ENCODE measurements around the gene KIF26B. TPM values are rescaled to one million over a fixed set of nuclear protein-coding genes. Genes with fewer than 3 reads are reported as not detected.

KIF26B gene
- total RNA-seq, 4 donors from 2014 or later, result 0.20 to 0.79 (median 0.41) TPM; not detected in 1

- in situ Hi-C loops (cut with MboI; ENCODE audit: low pct_ligation_motif_present in 1 of 4, low pct_unique_long_range_greater_than_20kb in 1 of 4, low sequenced_read_pairs in 3 of 4), result no loop called here
- 67% methylated on average over 11 of the region's 11 CpGs; no CpG with 5 or more reads in 1 of the 2 donors for WGBS, 2 donors (ENCODE audit: low coverage in 1 of 2)
- Histone ChIP-seq H3K36me3 (no peaks in the 10 kb centered on the region), H3K27ac (no peak overlapping the region), H3K9me3 (no peaks in the 10 kb centered on the region), H3K4me3 (no peak overlapping the region), H3K4me1 (peaks cover 0 to 3% (median 0%) of the 10 kb centered on the region in 4 donors), H3K27me3 (no peaks in the 10 kb centered on the region)
- TF ChIP-seq POLR2AphosphoS5 (IDR thresholded peaks at IDR 0.05) (no peak), EP300 (IDR thresholded peaks at IDR 0.05; ENCODE audit: low read depth) (no peak), POLR2A (IDR thresholded peaks at IDR 0.05) (no peak)
- TF ChIP-seq, protein P1, sequence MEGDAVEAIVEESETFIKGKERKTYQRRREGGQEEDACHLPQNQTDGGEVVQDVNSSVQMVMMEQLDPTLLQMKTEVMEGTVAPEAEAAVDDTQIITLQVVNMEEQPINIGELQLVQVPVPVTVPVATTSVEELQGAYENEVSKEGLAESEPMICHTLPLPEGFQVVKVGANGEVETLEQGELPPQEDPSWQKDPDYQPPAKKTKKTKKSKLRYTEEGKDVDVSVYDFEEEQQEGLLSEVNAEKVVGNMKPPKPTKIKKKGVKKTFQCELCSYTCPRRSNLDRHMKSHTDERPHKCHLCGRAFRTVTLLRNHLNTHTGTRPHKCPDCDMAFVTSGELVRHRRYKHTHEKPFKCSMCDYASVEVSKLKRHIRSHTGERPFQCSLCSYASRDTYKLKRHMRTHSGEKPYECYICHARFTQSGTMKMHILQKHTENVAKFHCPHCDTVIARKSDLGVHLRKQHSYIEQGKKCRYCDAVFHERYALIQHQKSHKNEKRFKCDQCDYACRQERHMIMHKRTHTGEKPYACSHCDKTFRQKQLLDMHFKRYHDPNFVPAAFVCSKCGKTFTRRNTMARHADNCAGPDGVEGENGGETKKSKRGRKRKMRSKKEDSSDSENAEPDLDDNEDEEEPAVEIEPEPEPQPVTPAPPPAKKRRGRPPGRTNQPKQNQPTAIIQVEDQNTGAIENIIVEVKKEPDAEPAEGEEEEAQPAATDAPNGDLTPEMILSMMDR (IDR thresholded peaks at IDR 0.05), result no peak
- no peak for DNase-seq
- intact Hi-C loops (cut with DNase I; ENCODE audit: low total_unique reads), result no loop called here
Measured at GRCh38 chr1:245571815-245572294, 417.1 kb downstream of the KIF26B start.

- in situ Hi-C loops (cut with MboI; ENCODE audit: low pct_ligation_motif_present in 1 of 4, low pct_unique_long_range_greater_than_20kb in 1 of 4, low sequenced_read_pairs in 3 of 4) (no loop called here), intact Hi-C loops (cut with DNase I; ENCODE audit: low total_unique reads) (no loop called here)
- H3K4me3 ChIP-seq, result no peak overlapping the region
- DNase-seq, result no peak
- no peaks in the 10 kb centered on the region for H3K9me3 ChIP-seq
- no peaks in the 10 kb centered on the region for H3K4me1 ChIP-seq
- no peaks in the 10 kb centered on the region for H3K36me3 ChIP-seq
- H3K27ac ChIP-seq, result no peak overlapping the region
- H3K27me3 ChIP-seq, result no peaks in the 10 kb centered on the region
- TF ChIP-seq POLR2A (IDR thresholded peaks at IDR 0.05), result no peak
- no peak for TF ChIP-seq POLR2AphosphoS5 (IDR thresholded peaks at IDR 0.05)
- TF ChIP-seq, protein P1 (IDR thresholded peaks at IDR 0.05), result no peak
- no peak for TF ChIP-seq EP300 (IDR thresholded peaks at IDR 0.05; ENCODE audit: low read depth)
- 72 to 82% methylated on average over 7 of the region's 7 CpGs for WGBS, 2 donors (ENCODE audit: low coverage in 1 of 2)
Measured at GRCh38 chr1:245572709-245573108, 417.9 kb downstream of the KIF26B start.

- no peak for DNase-seq
- 43 to 50% methylated on average over 1 to 2 of the region's 2 CpGs for WGBS, 2 donors (ENCODE audit: low coverage in 1 of 2)
- H3K27me3 ChIP-seq, result no peaks in the 10 kb centered on the region
- H3K36me3 ChIP-seq, result no peaks in the 10 kb centered on the region
- no peaks in the 10 kb centered on the region for H3K9me3 ChIP-seq
- H3K4me3 ChIP-seq, result no peak overlapping the region
- H3K4me1 ChIP-seq, result no peaks in the 10 kb centered on the region
- no peak overlapping the region for H3K27ac ChIP-seq
- intact Hi-C loops (cut with DNase I; ENCODE audit: low total_unique reads), result no loop called here
- in situ Hi-C loops (cut with MboI; ENCODE audit: low pct_ligation_motif_present in 1 of 4, low pct_unique_long_range_greater_than_20kb in 1 of 4, low sequenced_read_pairs in 3 of 4), result no loop called here
- TF ChIP-seq, protein P1 (IDR thresholded peaks at IDR 0.05), result no peak
Measured at GRCh38 chr1:245575710-245576109, 420.9 kb downstream of the KIF26B start.

GRCh38 chr1:245576323-245576722 lies 421.5 kb downstream of the KIF26B start:
- intact Hi-C loops (cut with DNase I; ENCODE audit: low total_unique reads) (no loop called here), in situ Hi-C loops (cut with MboI; ENCODE audit: low pct_ligation_motif_present in 1 of 4, low pct_unique_long_range_greater_than_20kb in 1 of 4, low sequenced_read_pairs in 3 of 4) (no loop called here)
- no peaks in the 10 kb centered on the region for H3K36me3 ChIP-seq
- WGBS, 2 donors (ENCODE audit: low coverage in 1 of 2), result 60% methylated on average over 4 of the region's 4 CpGs; no CpG with 5 or more reads in 1 of the 2 donors
- TF ChIP-seq POLR2AphosphoS5 (IDR thresholded peaks at IDR 0.05), result no peak
- TF ChIP-seq POLR2A (IDR thresholded peaks at IDR 0.05), result no peak
- TF ChIP-seq EP300 (IDR thresholded peaks at IDR 0.05; ENCODE audit: low read depth), result no peak
- TF ChIP-seq, protein P1 (IDR thresholded peaks at IDR 0.05), result no peak
- DNase-seq, result no peak
- no peaks in the 10 kb centered on the region for H3K9me3 ChIP-seq
- no peak overlapping the region for H3K27ac ChIP-seq
- no peaks in the 10 kb centered on the region for H3K27me3 ChIP-seq
- no peaks in the 10 kb centered on the region for H3K4me1 ChIP-seq
- H3K4me3 ChIP-seq, result no peak overlapping the region

Data from transverse colon (tissue), 4 donors.